Osteoblast (primary cell): ENCODE data around the gene ARRB2. TPM values are rescaled to one million over a fixed set of nuclear protein-coding genes. Genes with fewer than 3 reads are reported as not detected.
"Not testable (repeated sequence)": the region's sequence is repeated elsewhere in the genome, so short reads cannot be mapped to it uniquely, and the experiment has no call there.

ENCODE experiments used
- DNase-seq: peaks from one replicate; pipeline ENCODE4 v3.0.0; 2011; ENCODE audit warnings: low spot score, mixed read lengths; ENCODE audit not compliant: insufficient read length; ENCODE audit errors: missing footprints
- H2AFZ ChIP-seq: 2 replicates; pipeline ENCODE4 v1.6.0; 2011; ENCODE audit warnings: mild to moderate bottlenecking, low read length
- H3K27ac ChIP-seq: 2 replicates; pipeline ENCODE4 v1.5.1; 2011; ENCODE audit warnings: mild to moderate bottlenecking, low read depth, low read length, moderate library complexity
- H3K27me3 ChIP-seq: 2 replicates; pipeline ENCODE4 v1.6.0; 2012; ENCODE audit warnings: mild to moderate bottlenecking, control low read depth, inconsistent platforms, low read length, moderate library complexity; ENCODE audit not compliant: insufficient read depth
- H3K36me3 ChIP-seq: 2 replicates; pipeline ENCODE4 v1.5.1; 2011; ENCODE audit warnings: mild to moderate bottlenecking, low read length, control low read depth, moderate library complexity; ENCODE audit not compliant: insufficient read depth
- H3K4me1 ChIP-seq: 2 replicates; pipeline ENCODE4 v1.5.1; 2011; ENCODE audit warnings: mild to moderate bottlenecking, low read length, control low read depth, moderate library complexity; ENCODE audit not compliant: insufficient read depth
- H3K4me2 ChIP-seq: 2 replicates; pipeline ENCODE4 v1.6.0; 2011; ENCODE audit warnings: mild to moderate bottlenecking, low read length; ENCODE audit not compliant: insufficient read depth
- H3K4me3 ChIP-seq: fragments of 200-600 bp; sonication (generic); 3 replicates; pipeline ENCODE4 v1.5.1; 2012; ENCODE audit warnings: mild to moderate bottlenecking, low read length, inconsistent platforms; ENCODE audit not compliant: insufficient read depth
- H3K79me2 ChIP-seq: 2 replicates; pipeline ENCODE4 v1.6.0; 2012; ENCODE audit warnings: mild to moderate bottlenecking, low read length, control low read depth, inconsistent platforms; ENCODE audit not compliant: insufficient read depth
- H3K9me3 ChIP-seq: 2 replicates; pipeline ENCODE4 v1.5.1; 2011; ENCODE audit warnings: low read depth, low read length, control low read depth
- H4K20me1 ChIP-seq: 2 replicates; pipeline ENCODE4 v1.6.0; 2012; ENCODE audit warnings: mild to moderate bottlenecking, low read length, control low read depth; ENCODE audit not compliant: insufficient read depth
- CTCF ChIP-seq: IDR thresholded peaks from 2 replicates; pipeline ENCODE4 v1.5.1; 2011; ENCODE audit warnings: mild to moderate bottlenecking, low read depth, low read length, moderate library complexity; ENCODE audit errors: extremely low read depth
- total RNA-seq: library from RNA; depleted of rRNA; stranded (reverse); fragments of >200 nt; gene quantifications from 2 replicates; pipeline ENCODE4 v1.2.3, GENCODE V29; 2012

Gene ARRB2
- total RNA-seq, 1 donor: 8.7 TPM

GRCh38 chr17:4712526-4712925, 2.1 kb downstream of the ARRB2 start:
- H4K20me1 ChIP-seq: peaks cover 3% of the 10 kb centered on the region
- H3K79me2 ChIP-seq: no peaks in the 10 kb centered on the region
- peak; percentile 59 for DNase-seq
- no peak overlapping the region for H3K4me3 ChIP-seq
- no peak for TF ChIP-seq CTCF
- no peak overlapping the region for H3K27ac ChIP-seq
- no peaks in the 10 kb centered on the region for H3K27me3 ChIP-seq
- H3K4me1 ChIP-seq: peaks cover 3% of the 10 kb centered on the region
- H3K9me3 ChIP-seq: no peaks in the 10 kb centered on the region
- H3K4me2 ChIP-seq: no peak overlapping the region
- no peaks in the 10 kb centered on the region for H3K36me3 ChIP-seq
- no peak overlapping the region for H2AFZ ChIP-seq

- not testable (repeated sequence) for H4K20me1 ChIP-seq, H2AFZ ChIP-seq, H3K79me2 ChIP-seq, H3K27ac ChIP-seq, H3K36me3 ChIP-seq, H3K27me3 ChIP-seq, H3K4me1 ChIP-seq, H3K4me3 ChIP-seq, H3K9me3 ChIP-seq, H3K4me2 ChIP-seq
- DNase-seq: peak; percentile 69
These were observed 4.1 kb downstream of the ARRB2 start for GRCh38 chr17:4714340-4715062.

GRCh38 chr17:4715063-4715744, 4.8 kb downstream of the ARRB2 start:
- H3K27ac ChIP-seq: no peak overlapping the region
- no peak for DNase-seq
- H3K36me3 ChIP-seq: no peaks in the 10 kb centered on the region
- no peaks in the 10 kb centered on the region for H3K9me3 ChIP-seq
- no peaks in the 10 kb centered on the region for H3K79me2 ChIP-seq
- no peaks in the 10 kb centered on the region for H4K20me1 ChIP-seq
- no peak for TF ChIP-seq CTCF
- H3K4me3 ChIP-seq: no peak overlapping the region
- H3K4me1 ChIP-seq: no peaks in the 10 kb centered on the region
- H3K4me2 ChIP-seq: no peak overlapping the region
- no peak overlapping the region for H2AFZ ChIP-seq
- no peaks in the 10 kb centered on the region for H3K27me3 ChIP-seq

- Histone ChIP-seq H3K9me3 (no peaks in the 10 kb centered on the region), H3K4me1 (no peaks in the 10 kb centered on the region), H4K20me1 (no peaks in the 10 kb centered on the region), H3K79me2 (no peaks in the 10 kb centered on the region), H3K4me2 (no peak overlapping the region), H2AFZ (no peak overlapping the region), H3K27me3 (no peaks in the 10 kb centered on the region), H3K4me3 (no peak overlapping the region), H3K36me3 (no peaks in the 10 kb centered on the region), H3K27ac (no peak overlapping the region)
- TF ChIP-seq CTCF: no peak
- peak; percentile 73 for DNase-seq
These were observed 5.6 kb downstream of the ARRB2 start for GRCh38 chr17:4716081-4716480.
